Tibial nerve (tissue), 4 donors: ENCODE measurements around the gene PTPRCAP. TPM values are rescaled to one million over a fixed set of nuclear protein-coding genes. Genes with fewer than 3 reads are reported as not detected.

Source experiments
- DNase-seq, 2 donors: peaks; one replicate each; pipeline ENCODE4 v3.0.0-alpha.2; 2019; ENCODE audit warnings: low spot score in 2 of 2
- H3K27ac ChIP-seq, 4 donors: fragments of 200-600 bp; sonication (generic) in 3 of 4; one replicate each; pipeline ENCODE4 v1.5.1; 2017 to 2019; ENCODE audit warnings: mild to moderate bottlenecking in 1 of 4
- H3K27me3 ChIP-seq, 2 donors: fragments of 200-600 bp; sonication (generic) in 1 of 2; one replicate each; pipeline versions ENCODE4 v1.5.1 to v1.6.0; 2017 to 2019
- H3K36me3 ChIP-seq, 3 donors: fragments of 200-600 bp; sonication (generic); one replicate each; pipeline ENCODE4 v1.5.1; 2018 to 2019
- H3K4me1 ChIP-seq, 4 donors: fragments of 200-600 bp; sonication (generic) in 3 of 4; one replicate each; pipeline ENCODE4 v1.5.1; 2017 to 2019
- H3K4me3 ChIP-seq, 4 donors: fragments of 200-600 bp; sonication (generic) in 3 of 4; one replicate each; pipeline ENCODE4 v1.5.1; 2017 to 2019; ENCODE audit warnings: mild to moderate bottlenecking in 1 of 4, moderate library complexity in 1 of 4
- H3K9me3 ChIP-seq, 4 donors: fragments of 200-600 bp; sonication (generic) in 3 of 4; one replicate each; pipeline ENCODE4 v1.5.1; 2017 to 2019
- EP300 ChIP-seq, 2 donors: sonication (generic); formaldehyde crosslinking; IDR thresholded peaks; one replicate each; pipeline ENCODE4 v1.6.1; 2017; ENCODE audit warnings: antibody characterized with exemption in 2 of 2, mild to moderate bottlenecking in 1 of 2
- POLR2A ChIP-seq, 2 donors: fragments of 450-650 bp; IDR thresholded peaks; one replicate each; pipeline ENCODE4 v1.6.1; 2017; ENCODE audit warnings: antibody characterized with exemption in 2 of 2, mild to moderate bottlenecking in 2 of 2, moderate library complexity in 2 of 2
- WGBS, 2 donors: methylation state at CpG; one replicate each; pipeline ENCODE4 v1.1.5; 2018; 5-methylcytosine and 5-hydroxymethylcytosine counted together
- total RNA-seq, 4 donors: library from RNA; depleted of rRNA; stranded (reverse); fragments of >200 nt; gene quantifications; one replicate each; pipeline ENCODE4 v1.1.0, GENCODE V29; 2016
- TF ChIP-seq, protein P1 (sequence below), 5 experiments: fragments of 200-600 bp in 3 of 5; fragments of 450-650 bp in 2 of 5; sonication (generic) in 3 of 5; IDR thresholded peaks; one replicate each; pipeline ENCODE4 v1.5.1; 2016 to 2019; ENCODE audit warnings: antibody characterized with exemption in 5 of 5, mild to moderate bottlenecking in 3 of 5, moderate library complexity in 2 of 5

The PTPRCAP gene
- total RNA-seq, 4 donors from 2014 or later = 6.9 to 18.0 (median 12.8) TPM

DNA sequence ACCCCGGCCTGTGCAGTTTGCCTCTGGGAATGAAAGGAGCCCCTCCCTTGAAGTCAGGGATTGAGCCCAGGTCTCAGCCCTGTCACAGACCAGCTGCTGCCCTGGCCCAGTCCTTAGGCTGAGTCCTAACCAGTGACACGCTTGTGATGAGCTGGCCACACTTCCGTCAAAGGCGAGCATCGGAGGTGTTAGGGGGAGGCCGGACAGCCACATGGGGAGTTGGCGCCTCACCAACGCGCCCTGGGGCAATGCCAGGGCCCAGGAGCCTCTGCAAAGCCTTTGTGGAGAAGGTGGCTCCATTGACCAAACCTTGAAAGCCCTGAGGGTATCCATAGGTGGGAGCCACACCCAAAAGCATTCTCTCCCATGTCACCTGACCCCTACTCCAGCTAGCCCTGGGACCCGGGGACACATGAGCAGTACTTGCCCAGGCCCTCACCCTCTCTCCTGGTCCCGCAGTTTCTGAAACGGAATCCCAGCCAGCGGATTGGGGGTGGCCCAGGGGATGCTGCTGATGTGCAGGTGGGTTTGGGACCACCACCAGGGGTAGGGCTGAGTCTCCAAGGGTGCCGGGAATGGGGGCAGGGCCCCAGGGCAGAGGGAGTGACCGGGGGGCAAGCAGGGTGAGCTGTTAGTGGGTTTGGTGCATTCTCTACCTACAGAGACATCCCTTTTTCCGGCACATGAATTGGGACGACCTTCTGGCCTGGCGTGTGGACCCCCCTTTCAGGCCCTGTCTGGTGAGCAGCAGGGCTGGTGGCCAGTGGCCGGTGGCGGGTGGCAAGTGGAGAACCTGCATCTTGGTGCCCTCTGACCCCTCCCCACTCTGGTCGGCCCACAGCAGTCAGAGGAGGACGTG lies 3.7 kb downstream of the PTPRCAP start:
- TF ChIP-seq POLR2A (IDR thresholded peaks at IDR 0.05) (no peak), EP300 (IDR thresholded peaks at IDR 0.05) (no peak)
- TF ChIP-seq, protein P1, sequence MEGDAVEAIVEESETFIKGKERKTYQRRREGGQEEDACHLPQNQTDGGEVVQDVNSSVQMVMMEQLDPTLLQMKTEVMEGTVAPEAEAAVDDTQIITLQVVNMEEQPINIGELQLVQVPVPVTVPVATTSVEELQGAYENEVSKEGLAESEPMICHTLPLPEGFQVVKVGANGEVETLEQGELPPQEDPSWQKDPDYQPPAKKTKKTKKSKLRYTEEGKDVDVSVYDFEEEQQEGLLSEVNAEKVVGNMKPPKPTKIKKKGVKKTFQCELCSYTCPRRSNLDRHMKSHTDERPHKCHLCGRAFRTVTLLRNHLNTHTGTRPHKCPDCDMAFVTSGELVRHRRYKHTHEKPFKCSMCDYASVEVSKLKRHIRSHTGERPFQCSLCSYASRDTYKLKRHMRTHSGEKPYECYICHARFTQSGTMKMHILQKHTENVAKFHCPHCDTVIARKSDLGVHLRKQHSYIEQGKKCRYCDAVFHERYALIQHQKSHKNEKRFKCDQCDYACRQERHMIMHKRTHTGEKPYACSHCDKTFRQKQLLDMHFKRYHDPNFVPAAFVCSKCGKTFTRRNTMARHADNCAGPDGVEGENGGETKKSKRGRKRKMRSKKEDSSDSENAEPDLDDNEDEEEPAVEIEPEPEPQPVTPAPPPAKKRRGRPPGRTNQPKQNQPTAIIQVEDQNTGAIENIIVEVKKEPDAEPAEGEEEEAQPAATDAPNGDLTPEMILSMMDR (IDR thresholded peaks at IDR 0.05) = no peak
- 84 to 85% methylated on average over 12 to 16 of the region's 22 CpGs for WGBS, 2 donors
- Histone ChIP-seq H3K36me3 (peaks cover 0 to 91% (median 19%) of the 10 kb centered on the region in 3 donors), H3K4me3 (no peak overlapping the region), H3K9me3 (no peaks in the 10 kb centered on the region), H3K27me3 (no peaks in the 10 kb centered on the region), H3K4me1 (peaks cover 0 to 34% (median 12%) of the 10 kb centered on the region in 4 donors), H3K27ac (no peak overlapping the region)
- DNase-seq = no peak

DNA sequence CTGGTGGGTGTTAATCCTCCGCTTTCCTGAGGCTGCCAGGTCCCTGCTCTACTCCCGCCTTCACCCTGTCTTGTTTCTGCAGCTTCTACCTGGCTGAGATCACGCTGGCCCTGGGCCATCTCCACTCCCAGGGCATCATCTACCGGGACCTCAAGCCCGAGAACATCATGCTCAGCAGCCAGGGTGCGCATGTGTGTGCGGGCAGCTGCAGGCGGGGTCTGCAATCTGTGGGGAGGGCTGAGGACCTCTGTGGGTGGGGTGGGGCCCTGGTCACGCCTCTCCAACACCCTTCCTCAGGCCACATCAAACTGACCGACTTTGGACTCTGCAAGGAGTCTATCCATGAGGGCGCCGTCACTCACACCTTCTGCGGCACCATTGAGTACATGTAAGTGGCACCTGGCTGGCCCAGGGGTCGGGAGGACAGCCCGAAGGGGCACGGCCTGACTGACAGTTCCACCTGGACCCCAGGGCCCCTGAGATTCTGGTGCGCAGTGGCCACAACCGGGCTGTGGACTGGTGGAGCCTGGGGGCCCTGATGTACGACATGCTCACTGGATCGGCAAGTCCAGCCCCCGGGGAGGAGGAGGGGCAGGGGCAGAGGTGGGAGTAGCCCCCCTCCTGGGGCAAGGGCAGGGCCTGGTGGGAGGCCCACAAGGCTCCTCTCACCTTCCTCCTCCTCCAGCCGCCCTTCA lies 4.7 kb downstream of the PTPRCAP start:
- H3K27ac ChIP-seq = no peak overlapping the region
- TF ChIP-seq, protein P1 (IDR thresholded peaks at IDR 0.05) = no peak
- TF ChIP-seq EP300 (IDR thresholded peaks at IDR 0.05) (no peak), POLR2A (IDR thresholded peaks at IDR 0.05) (no peak)
- H3K9me3 ChIP-seq = no peaks in the 10 kb centered on the region
- no peaks in the 10 kb centered on the region for H3K27me3 ChIP-seq
- no peak for DNase-seq
- H3K4me1 ChIP-seq = peaks cover 0 to 37% (median 12%) of the 10 kb centered on the region in 4 donors
- WGBS, 2 donors = 89 to 90% methylated on average over 13 to 22 of the region's 22 CpGs
- no peak overlapping the region for H3K4me3 ChIP-seq
- peaks cover 0 to 82% (median 19%) of the 10 kb centered on the region in 3 donors for H3K36me3 ChIP-seq

DNA sequence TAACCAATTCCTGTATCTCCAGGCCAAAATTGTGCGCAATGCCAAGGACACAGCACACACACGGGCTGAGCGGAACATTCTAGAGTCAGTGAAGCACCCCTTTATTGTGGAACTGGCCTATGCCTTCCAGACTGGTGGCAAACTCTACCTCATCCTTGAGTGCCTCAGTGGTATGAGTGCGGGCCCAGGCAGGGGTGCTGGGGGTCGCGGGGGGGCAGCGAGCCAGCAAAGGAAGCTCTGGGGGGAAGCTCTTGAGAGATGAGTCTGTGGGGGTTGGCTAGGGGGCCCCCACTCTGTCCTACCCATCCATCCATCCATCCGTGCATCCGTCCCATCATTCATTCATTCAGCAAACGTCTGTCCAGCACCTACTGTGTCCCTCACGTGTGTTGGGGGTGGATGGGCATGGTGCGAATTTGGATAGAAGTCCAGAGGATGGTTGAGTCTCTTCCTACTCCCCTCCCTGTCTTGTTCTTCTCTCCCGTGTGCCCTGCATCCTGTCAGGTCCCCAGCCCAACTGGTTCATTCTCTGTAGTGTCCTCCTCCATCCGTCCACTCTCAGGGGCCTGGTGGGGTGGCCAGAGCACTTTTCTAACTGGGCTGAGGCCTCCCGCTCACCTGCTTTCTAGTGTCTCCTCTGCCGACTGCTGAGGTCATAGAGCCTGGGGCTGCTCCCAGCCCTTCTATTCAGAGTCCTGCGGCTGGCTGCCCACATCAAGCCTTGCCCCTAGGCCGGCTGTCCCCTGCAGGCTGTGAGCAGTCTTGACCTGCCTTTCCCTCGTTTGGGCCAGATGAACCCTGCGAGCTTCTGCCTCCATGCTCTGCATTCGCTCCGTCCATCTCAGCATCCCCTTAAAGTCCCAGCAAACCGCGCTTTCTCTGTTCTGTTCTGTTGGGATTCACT lies 5.9 kb downstream of the PTPRCAP start:
- Histone ChIP-seq H3K36me3 (peaks cover 0 to 70% (median 19%) of the 10 kb centered on the region in 3 donors), H3K27me3 (no peaks in the 10 kb centered on the region), H3K4me1 (peaks cover 0 to 34% (median 12%) of the 10 kb centered on the region in 4 donors), H3K4me3 (no peak overlapping the region), H3K9me3 (no peaks in the 10 kb centered on the region), H3K27ac (no peak overlapping the region)
- TF ChIP-seq, protein P1 (IDR thresholded peaks at IDR 0.05) = no peak
- TF ChIP-seq EP300 (IDR thresholded peaks at IDR 0.05) (no peak), POLR2A (IDR thresholded peaks at IDR 0.05) (no peak)
- 89 to 93% methylated on average over 24 of the region's 24 CpGs for WGBS, 2 donors
- no peak for DNase-seq

DNA sequence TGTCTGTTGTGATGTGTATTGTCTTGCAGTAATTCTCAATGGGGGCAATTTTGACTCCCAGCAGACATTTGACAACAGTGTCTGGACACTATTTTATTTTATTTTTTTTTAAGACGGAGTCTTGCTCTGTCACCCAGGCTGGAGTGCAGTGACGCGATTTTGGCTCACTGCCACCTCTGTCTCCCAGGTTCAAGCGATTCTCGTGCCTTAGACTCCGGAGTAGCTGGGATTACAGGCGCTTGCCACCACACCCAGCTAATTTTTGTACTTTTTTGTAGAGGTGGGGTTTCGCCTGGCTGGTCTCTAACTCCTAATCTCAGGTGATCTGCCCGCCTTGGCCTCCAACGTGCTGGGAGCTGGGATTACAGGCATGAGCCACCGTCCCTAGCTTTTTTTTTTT lies 7.8 kb downstream of the PTPRCAP start:
- no peaks in the 10 kb centered on the region for H3K9me3 ChIP-seq
- peaks cover 0 to 52% (median 19%) of the 10 kb centered on the region in 3 donors for H3K36me3 ChIP-seq
- TF ChIP-seq EP300 (IDR thresholded peaks at IDR 0.05) (no peak), POLR2A (IDR thresholded peaks at IDR 0.05) (no peak)
- TF ChIP-seq, protein P1 (IDR thresholded peaks at IDR 0.05) = no peak
- H3K27ac ChIP-seq = no peak overlapping the region
- no peak for DNase-seq
- peak overlapping the region in 1 of 4 donors; percentile 100 for H3K4me3 ChIP-seq
- H3K27me3 ChIP-seq = no peaks in the 10 kb centered on the region
- H3K4me1 ChIP-seq = peaks cover 0 to 26% (median 11%) of the 10 kb centered on the region in 4 donors
- WGBS, 2 donors = 74 to 76% methylated on average over 11 of the region's 11 CpGs
